ENCODE results near the gene AADACL3. TPM values are rescaled to one million over a fixed set of nuclear protein-coding genes. Genes with fewer than 3 reads are reported as not detected.

AADACL3 gene
- total RNA-seq, 1 donor from 2014 or later, result not detected

- peaks cover 30% of the 10 kb centered on the region for H3K9me3 Mint-ChIP-seq
- no peak overlapping the region for H3K27ac Mint-ChIP-seq
- no peak for TF ChIP-seq CTCF (IDR thresholded peaks at IDR 0.05; ENCODE audit: unreplicated experiment)
- no peak for DNase-seq (ENCODE audit: low spot score in 2 of 2, unreplicated experiment in 2 of 2)
- peaks cover 33% of the 10 kb centered on the region for H3K27me3 Mint-ChIP-seq (ENCODE audit: low read depth)
- H3K4me1 Mint-ChIP-seq, result no peaks in the 10 kb centered on the region
- no peaks in the 10 kb centered on the region for H3K36me3 Mint-ChIP-seq
- H3K4me3 Mint-ChIP-seq, result no peak overlapping the region
Measured at GRCh38 chr1:12738934-12739333, 23.0 kb downstream of the AADACL3 start.

- Mint-ChIP-seq H3K4me1 (no peaks in the 10 kb centered on the region), H3K4me3 (no peak overlapping the region), H3K36me3 (no peaks in the 10 kb centered on the region), H3K27ac (no peak overlapping the region), H3K9me3 (peaks cover 30% of the 10 kb centered on the region), H3K27me3 (ENCODE audit: low read depth) (peaks cover 27% of the 10 kb centered on the region)
- no peak for TF ChIP-seq CTCF (IDR thresholded peaks at IDR 0.05; ENCODE audit: unreplicated experiment)
- DNase-seq (ENCODE audit: low spot score in 2 of 2, unreplicated experiment in 2 of 2), result no peak
Measured at GRCh38 chr1:12739613-12740012, 23.7 kb downstream of the AADACL3 start.

- Mint-ChIP-seq H3K36me3 (no peaks in the 10 kb centered on the region), H3K4me3 (no peak overlapping the region), H3K27me3 (ENCODE audit: low read depth) (peaks cover 22% of the 10 kb centered on the region), H3K9me3 (peaks cover 17% of the 10 kb centered on the region), H3K27ac (no peak overlapping the region), H3K4me1 (peaks cover 1% of the 10 kb centered on the region)
- no peak for TF ChIP-seq CTCF (IDR thresholded peaks at IDR 0.05; ENCODE audit: unreplicated experiment)
- DNase-seq (ENCODE audit: low spot score in 2 of 2, unreplicated experiment in 2 of 2), result no peak
Measured at GRCh38 chr1:12741946-12742345, 26.0 kb downstream of the AADACL3 start.

GRCh38 chr1:12745126-12745991 is 29.4 kb downstream of the AADACL3 start:
- no peak for TF ChIP-seq CTCF (IDR thresholded peaks at IDR 0.05; ENCODE audit: unreplicated experiment)
- Mint-ChIP-seq H3K36me3 (no peaks in the 10 kb centered on the region), H3K27ac (no peak overlapping the region), H3K4me1 (peaks cover 1% of the 10 kb centered on the region), H3K4me3 (no peak overlapping the region), H3K9me3 (peaks cover 34% of the 10 kb centered on the region), H3K27me3 (ENCODE audit: low read depth) (peaks cover 5% of the 10 kb centered on the region)
- DNase-seq (ENCODE audit: low spot score in 2 of 2, unreplicated experiment in 2 of 2), result no peak

- Mint-ChIP-seq H3K4me1 (peaks cover 1% of the 10 kb centered on the region), H3K36me3 (no peaks in the 10 kb centered on the region), H3K27me3 (ENCODE audit: low read depth) (peaks cover 7% of the 10 kb centered on the region), H3K4me3 (no peak within 1 kb of the TSS), H3K27ac (no peak within 1 kb of the TSS), H3K9me3 (peaks cover 40% of the 10 kb centered on the region)
- DNase-seq (ENCODE audit: low spot score in 2 of 2, unreplicated experiment in 2 of 2), result no peak
- TF ChIP-seq CTCF (IDR thresholded peaks at IDR 0.05; ENCODE audit: unreplicated experiment), result no peak
Measured at GRCh38 chr1:12745992-12746323, 30.0 kb downstream of the AADACL3 start, which contains the start of gene CFAP107. Gene CFAP107, plus strand, starts transcription at chr1:12746200. Its CDS starts 231 bp downstream, at chr1:12746431.
